Adrenal gland (tissue), 12 donors: ENCODE data around the gene SHE. TPM values are rescaled to one million over a fixed set of nuclear protein-coding genes. Genes with fewer than 3 reads are reported as not detected.

ENCODE experiments used
- DNase-seq, 7 donors: peaks; one replicate each; pipeline ENCODE4 v3.0.0-alpha.2; 2019 to 2020
- H3K27ac ChIP-seq, 5 donors: fragments of 200-600 bp; sonication (generic) in 4 of 5; 1 replicate in 3 of 5; 2 replicates in 2 of 5; pipeline versions ENCODE4 v1.5.1 to v1.8.0; 2016 to 2020; ENCODE audit warnings: mild to moderate bottlenecking in 1 of 5
- H3K27me3 ChIP-seq: fragments of 200-600 bp; 2 replicates; pipeline ENCODE4 v1.8.0; 2021
- H3K36me3 ChIP-seq, 2 donors: fragments of 200-600 bp; replicated peaks in 1 of 2; 1 replicate in 1 of 2; 2 replicates in 1 of 2; pipeline versions ENCODE4 v1.5.1 to v1.8.0; 2018 to 2022
- H3K4me1 ChIP-seq, 2 donors: fragments of 200-600 bp; replicated peaks in 1 of 2; 1 replicate in 1 of 2; 2 replicates in 1 of 2; pipeline versions ENCODE4 v1.5.1 to v1.8.0; 2018 to 2021
- H3K4me3 ChIP-seq, 4 donors: fragments of 200-600 bp; sonication (generic) in 3 of 4; one replicate each; pipeline ENCODE4 v1.5.1; 2016 to 2018
- H3K9me3 ChIP-seq, 3 donors: fragments of 200-600 bp; sonication (generic) in 1 of 3; replicated peaks in 1 of 3; 1 replicate in 2 of 3; 2 replicates in 1 of 3; pipeline versions ENCODE4 v1.5.1 to v1.8.0; 2016 to 2021
- POLR2A ChIP-seq, 2 donors: fragments of 450-650 bp; IDR thresholded peaks; one replicate each; pipeline ENCODE4 v1.6.1; 2017; ENCODE audit warnings: antibody characterized with exemption in 2 of 2, mild to moderate bottlenecking in 2 of 2, moderate library complexity in 1 of 2
- WGBS, 4 donors: extraction: QIAGEN DNeasy Blood & Tissue Kit in 2 of 4; methylation state at CpG; one replicate each; pipeline versions ENCODE4 v1.1.5 to v1.1.7; 2013 to 2017; 5-methylcytosine and 5-hydroxymethylcytosine counted together
- intact Hi-C, 2 donors: fragments of 100-400 bp; cut with DNase I; formaldehyde crosslinking; loops; one replicate each; pipeline versions ENCODE4 v1.14.1 to v1.15.0; 2022 to 2023
- polyA plus RNA-seq, 3 donors: library from polyadenylated mRNA; stranded (reverse); fragments of 200-250 nt in 2 of 3; fragments of 350-450 nt in 1 of 3; fragmentation: Illumina TruSeq in 1 of 3; extraction: RNeasy Lipid Tissue Mini Kit (QIAGEN cat#74804) in 1 of 3; gene quantifications; one replicate each; pipeline ENCODE4 v1.2.3, GENCODE V29; 2013 to 2014
- total RNA-seq, 9 donors: library from RNA; depleted of rRNA in 4 of 9; stranded (reverse); fragments of >200 nt in 4 of 9; fragments of 120-200 nt in 1 of 9; fragmentation: NEBNext Ultra II Directional in 1 of 9; extraction: Animal tissue kit (Norgen Biotek cat#: 25700) in 1 of 9; gene quantifications; one replicate each; pipeline versions ENCODE4 v1.1.0 to v1.2.4, GENCODE V29; 2013 to 2023
- TF ChIP-seq, protein P1 (sequence below), 6 experiments: fragments of 450-650 bp in 4 of 6; fragments of 200-600 bp in 2 of 6; sonication (generic) in 1 of 6; IDR thresholded peaks; 1 replicate in 5 of 6; 2 replicates in 1 of 6; pipeline versions ENCODE4 v1.5.1 to v1.8.0; 2016 to 2021; ENCODE audit warnings: antibody characterized with exemption in 6 of 6, mild to moderate bottlenecking in 2 of 6, moderate library complexity in 1 of 6
- donor health status: healthy with polysubstance abuse.
- donor health status: Bipolar disorder and iron deficiency.
- donor health status: DM: yes; HTN: yes; CAD: no.
- donor health status: DM: no; HTN: no; CAD: no.
- donor health status: DM: no; HTN: no; CAD: no.
- donor health status: DM: yes; HTN: yes; CAD: no.

The SHE gene
- total and polyA plus RNA-seq, 12 donors, result 6.4 to 30.7 (median 17.1) TPM

DNA sequence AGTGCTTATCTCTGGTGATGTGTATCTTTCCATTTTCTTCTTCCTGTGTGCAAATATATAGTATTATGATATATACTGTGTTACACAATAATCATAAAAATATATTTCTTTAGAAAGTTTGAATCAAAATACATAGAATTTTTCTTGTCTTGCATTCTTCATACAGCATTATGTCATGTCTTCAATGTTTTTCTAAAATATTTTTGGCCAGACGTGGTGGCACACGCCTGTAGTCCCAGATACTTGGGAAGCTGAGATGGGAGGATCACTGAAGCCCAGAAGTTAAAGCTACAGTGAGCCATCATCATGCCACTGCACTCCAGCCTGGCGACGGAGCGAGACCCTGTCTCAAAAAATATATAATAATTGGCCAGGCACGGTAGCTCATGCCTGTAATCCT, 55.4 kb downstream of the SHE start:
- Histone ChIP-seq H3K9me3 (no peaks in the 10 kb centered on the region), H3K27me3 (no peaks in the 10 kb centered on the region), H3K4me3 (no peak overlapping the region), H3K27ac (no peak overlapping the region), H3K4me1 (no peaks in the 10 kb centered on the region), H3K36me3 (peaks cover 0 to 32% of the 10 kb centered on the region in 2 donors)
- TF ChIP-seq, protein P1, sequence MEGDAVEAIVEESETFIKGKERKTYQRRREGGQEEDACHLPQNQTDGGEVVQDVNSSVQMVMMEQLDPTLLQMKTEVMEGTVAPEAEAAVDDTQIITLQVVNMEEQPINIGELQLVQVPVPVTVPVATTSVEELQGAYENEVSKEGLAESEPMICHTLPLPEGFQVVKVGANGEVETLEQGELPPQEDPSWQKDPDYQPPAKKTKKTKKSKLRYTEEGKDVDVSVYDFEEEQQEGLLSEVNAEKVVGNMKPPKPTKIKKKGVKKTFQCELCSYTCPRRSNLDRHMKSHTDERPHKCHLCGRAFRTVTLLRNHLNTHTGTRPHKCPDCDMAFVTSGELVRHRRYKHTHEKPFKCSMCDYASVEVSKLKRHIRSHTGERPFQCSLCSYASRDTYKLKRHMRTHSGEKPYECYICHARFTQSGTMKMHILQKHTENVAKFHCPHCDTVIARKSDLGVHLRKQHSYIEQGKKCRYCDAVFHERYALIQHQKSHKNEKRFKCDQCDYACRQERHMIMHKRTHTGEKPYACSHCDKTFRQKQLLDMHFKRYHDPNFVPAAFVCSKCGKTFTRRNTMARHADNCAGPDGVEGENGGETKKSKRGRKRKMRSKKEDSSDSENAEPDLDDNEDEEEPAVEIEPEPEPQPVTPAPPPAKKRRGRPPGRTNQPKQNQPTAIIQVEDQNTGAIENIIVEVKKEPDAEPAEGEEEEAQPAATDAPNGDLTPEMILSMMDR (IDR thresholded peaks at IDR 0.05), result no peak
- no peak for TF ChIP-seq POLR2A (IDR thresholded peaks at IDR 0.05)
- intact Hi-C loops, result no loop called here
- no peak for DNase-seq
- WGBS, 4 donors, result 90 to 96% (median 95%) methylated on average over 6 of the region's 6 CpGs

DNA sequence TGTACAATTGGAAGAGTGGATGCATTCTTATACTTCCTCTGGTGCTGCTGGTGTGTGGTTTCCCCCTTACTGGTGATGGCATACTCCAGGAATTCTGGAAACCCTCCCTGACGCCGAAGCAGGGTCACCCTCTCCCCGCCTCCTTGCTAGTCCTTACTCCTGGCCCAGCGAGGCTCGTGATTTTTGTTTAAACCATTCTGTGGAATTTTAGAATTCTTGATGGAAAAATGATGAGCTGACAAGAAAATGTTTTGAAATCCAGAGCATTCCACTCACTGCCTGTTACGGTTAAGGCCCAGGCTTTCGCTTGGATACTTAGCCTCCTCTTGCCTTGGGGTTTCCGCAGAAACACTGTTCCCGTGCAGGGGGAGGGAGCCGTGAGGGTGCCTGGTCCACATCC, 55.9 kb downstream of the SHE start:
- Histone ChIP-seq H3K36me3 (peaks cover 0 to 32% of the 10 kb centered on the region in 2 donors), H3K27ac (no peak overlapping the region), H3K9me3 (no peaks in the 10 kb centered on the region), H3K27me3 (no peaks in the 10 kb centered on the region), H3K4me3 (no peak overlapping the region), H3K4me1 (no peaks in the 10 kb centered on the region)
- DNase-seq, result no peak
- no peak for TF ChIP-seq POLR2A (IDR thresholded peaks at IDR 0.05)
- TF ChIP-seq, protein P1 (IDR thresholded peaks at IDR 0.05), result no peak
- 83 to 95% (median 84%) methylated on average over 10 of the region's 10 CpGs for WGBS, 4 donors
- intact Hi-C loops, result no loop called here

DNA sequence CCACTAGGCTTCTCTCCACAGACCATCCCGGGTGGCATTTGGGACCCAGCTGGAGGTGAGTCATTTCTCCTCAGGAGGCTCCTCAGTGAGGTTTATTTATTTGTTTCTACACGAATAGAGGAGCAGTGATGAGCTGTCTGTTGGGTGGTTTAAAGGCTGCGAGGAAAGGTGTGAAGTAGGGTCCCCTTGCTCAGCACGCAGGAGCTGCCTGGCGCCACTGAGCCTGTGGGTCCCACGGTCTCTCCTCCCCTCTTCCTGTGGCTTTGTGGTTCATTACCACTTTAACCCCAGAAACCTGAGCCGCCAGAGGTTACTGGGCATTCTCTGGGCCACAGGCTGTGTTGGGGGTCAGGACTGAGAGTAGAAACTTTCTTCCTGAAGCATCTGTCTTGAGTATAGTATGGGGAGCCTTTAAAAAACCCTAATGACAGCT, 57.2 kb downstream of the SHE start:
- no peak overlapping the region for H3K4me3 ChIP-seq
- no peak for DNase-seq
- WGBS, 4 donors, result 63 to 78% (median 74%) methylated on average over 5 to 7 of the region's 7 CpGs
- H3K27ac ChIP-seq, result no peak overlapping the region
- peaks cover 0 to 23% of the 10 kb centered on the region in 2 donors for H3K36me3 ChIP-seq
- intact Hi-C loops, result no loop called here
- no peaks in the 10 kb centered on the region for H3K9me3 ChIP-seq
- H3K27me3 ChIP-seq, result no peaks in the 10 kb centered on the region
- TF ChIP-seq POLR2A (IDR thresholded peaks at IDR 0.05), result no peak
- TF ChIP-seq, protein P1 (IDR thresholded peaks at IDR 0.05), result no peak
- H3K4me1 ChIP-seq, result no peaks in the 10 kb centered on the region

DNA sequence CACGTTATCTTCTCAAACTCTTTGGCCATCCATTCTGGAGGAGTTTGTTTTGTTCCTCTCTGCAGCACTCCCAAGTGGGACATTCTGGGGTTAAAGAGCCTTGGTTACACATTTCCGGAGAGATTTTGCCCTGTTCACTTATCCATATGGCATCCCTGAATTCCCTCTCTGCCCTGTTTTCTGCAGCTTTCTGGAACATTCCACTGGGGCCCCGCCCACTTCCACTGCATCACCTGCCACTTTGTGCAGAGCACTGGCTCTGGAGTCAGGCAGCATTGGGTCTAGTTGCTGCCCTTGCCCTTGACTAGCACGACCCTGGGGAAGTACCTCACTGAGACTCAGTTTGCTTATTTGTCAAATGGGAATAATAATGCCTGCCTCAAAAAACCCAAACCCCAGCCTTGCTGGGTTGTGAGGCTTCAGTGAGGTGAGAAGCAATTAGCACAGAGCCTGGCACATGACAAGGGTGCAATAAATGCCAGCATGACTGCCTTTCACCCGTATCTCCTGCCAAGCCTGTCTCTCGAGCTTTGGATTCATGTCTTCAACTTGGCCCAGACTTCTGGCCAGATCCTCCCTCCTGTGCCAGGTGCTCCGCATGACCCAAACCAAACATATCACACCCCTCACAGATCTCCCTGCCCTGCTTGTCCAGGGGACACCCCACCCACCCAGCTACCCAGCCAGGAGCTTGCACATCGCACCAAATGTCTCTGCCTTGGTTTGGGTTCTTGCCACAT, 58.8 kb downstream of the SHE start:
- DNase-seq, result no peak
- no peak overlapping the region for H3K4me3 ChIP-seq
- TF ChIP-seq POLR2A (IDR thresholded peaks at IDR 0.05), result no peak
- TF ChIP-seq, protein P1 (IDR thresholded peaks at IDR 0.05), result no peak
- no peak overlapping the region for H3K27ac ChIP-seq
- peaks cover 0 to 11% of the 10 kb centered on the region in 2 donors for H3K4me1 ChIP-seq
- WGBS, 4 donors, result 88 to 91% (median 90%) methylated on average over 8 of the region's 8 CpGs
- no peaks in the 10 kb centered on the region for H3K27me3 ChIP-seq
- peaks cover 0 to 14% of the 10 kb centered on the region in 2 donors for H3K36me3 ChIP-seq
- no peaks in the 10 kb centered on the region for H3K9me3 ChIP-seq
- intact Hi-C loops, result no loop called here
